Lung microvascular endothelial cell (primary cell): ENCODE data around the gene LNX1. TPM values are rescaled to one million over a fixed set of nuclear protein-coding genes. Genes with fewer than 3 reads are reported as not detected.

Experiments used
- DNase-seq, 2 donors: peaks; one replicate each; pipeline versions ENCODE4 v3.0.0 to v3.0.0-alpha.2; 2010; ENCODE audit warnings: low read depth in 2 of 2
- total RNA-seq: library from RNA; depleted of rRNA; stranded (reverse); fragments of >200 nt; gene quantifications from 2 replicates; pipeline ENCODE4 v1.2.1, GENCODE V29; 2014

LNX1 gene
- total RNA-seq, 1 donor from 2014 or later, result 10.1 TPM

DNA sequence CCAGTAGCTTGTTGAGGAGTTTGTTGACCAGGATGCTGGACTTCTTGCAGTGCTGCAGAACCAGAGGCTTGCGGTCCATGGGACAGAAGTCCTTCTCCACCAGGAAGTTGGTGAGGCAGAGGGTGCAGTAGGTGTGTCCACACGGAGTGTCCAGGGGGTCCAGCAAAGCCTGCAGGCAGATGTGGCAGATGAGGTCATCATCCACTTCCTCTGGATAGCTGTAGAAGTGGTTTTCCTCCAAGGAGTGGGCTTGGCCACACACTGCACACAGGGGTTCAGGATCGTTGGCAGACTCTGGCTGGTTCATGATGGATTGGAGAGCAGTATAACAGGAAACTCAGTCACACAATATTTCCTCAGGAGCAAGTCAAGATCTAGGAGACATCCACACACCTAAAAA is 17.6 kb downstream of the LNX1 start:
- DNase-seq, result peak in 1 of 2 donors; percentile 51

- no peak for DNase-seq
Measured at GRCh38 chr4:53572600-53572994, 18.7 kb downstream of the LNX1 start.

GRCh38 chr4:53571936-53572599 is 19.2 kb downstream of the LNX1 start:
- DNase-seq, result no peak

DNA sequence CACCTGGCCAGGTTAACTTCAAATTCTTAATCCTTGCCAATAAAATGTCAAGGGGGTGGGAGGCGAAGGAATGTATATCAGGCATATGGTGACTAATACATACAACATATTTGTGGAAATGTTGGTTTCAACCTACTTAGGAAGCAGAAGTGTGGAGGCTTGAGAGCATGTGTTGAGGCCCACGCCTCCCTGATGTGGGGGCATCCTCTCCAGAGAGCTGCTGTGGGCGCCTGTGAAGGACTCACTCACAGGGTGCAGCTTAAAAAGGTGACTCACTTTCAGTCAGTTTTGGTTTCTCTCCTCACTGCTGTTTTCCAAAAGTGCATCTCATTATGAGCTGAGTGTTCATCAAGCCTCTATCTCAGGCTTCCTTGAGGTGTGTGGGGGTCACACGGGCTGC is 27.5 kb downstream of the LNX1 start:
- DNase-seq, result no peak

GRCh38 chr4:53562409-53562808 is 28.9 kb downstream of the LNX1 start:
- no peak for DNase-seq

DNA sequence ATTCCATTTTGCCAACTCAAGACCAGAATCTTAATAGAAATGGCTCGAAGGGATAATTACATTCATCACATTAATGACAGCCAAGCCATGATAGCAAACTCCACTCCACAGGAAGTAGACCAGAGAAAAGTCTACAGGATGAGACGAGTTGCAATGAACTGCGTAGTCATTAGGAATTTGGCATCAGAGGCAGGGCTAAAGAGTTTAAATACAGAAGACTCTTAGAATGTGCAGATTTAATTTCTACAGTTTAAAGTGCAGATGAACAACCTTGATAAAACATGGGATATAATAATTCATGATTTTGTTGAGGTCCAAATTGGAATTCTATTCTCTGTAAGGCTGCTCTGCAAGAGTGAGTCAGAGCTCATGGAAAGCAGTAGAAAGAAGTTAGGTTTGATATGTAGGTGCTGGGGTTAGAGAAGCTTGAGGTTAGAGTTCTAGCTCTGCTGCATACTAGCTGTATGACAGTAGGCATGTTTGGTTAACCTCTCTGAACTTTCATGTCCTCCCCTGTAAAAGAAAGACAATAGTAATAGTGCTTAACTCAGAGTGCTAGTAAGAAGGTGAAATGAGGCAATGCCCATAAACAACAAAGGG is 32.2 kb downstream of the LNX1 start:
- DNase-seq, result peak; percentile 19 to 50

GRCh38 chr4:53558065-53558801 is 33.1 kb downstream of the LNX1 start:
- DNase-seq, result peak; percentile 85 to 92

GRCh38 chr4:53557669-53558064 is 33.6 kb downstream of the LNX1 start:
- peak; percentile 11 to 58 for DNase-seq

DNA sequence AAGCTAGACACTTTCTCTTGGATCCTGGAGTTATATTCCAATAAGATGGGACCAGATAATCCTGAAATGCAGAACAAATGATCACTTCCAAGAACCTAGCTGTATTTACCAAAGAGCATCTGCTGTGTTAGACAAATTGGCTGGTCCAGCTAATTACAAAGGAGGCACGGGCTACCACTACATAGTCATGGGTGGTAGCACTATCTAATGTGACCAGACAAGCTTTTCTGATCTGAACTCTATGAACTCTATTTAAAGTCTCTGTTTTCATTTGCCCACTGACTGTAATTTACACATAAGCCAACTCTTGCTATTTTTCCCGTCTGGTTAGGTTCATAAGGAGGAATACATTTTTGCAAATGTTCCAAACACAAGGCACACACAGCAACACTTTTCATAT is 34.6 kb downstream of the LNX1 start:
- DNase-seq, result no peak

GRCh38 chr4:53553486-53554210 is 37.6 kb downstream of the LNX1 start:
- DNase-seq, result no peak

DNA sequence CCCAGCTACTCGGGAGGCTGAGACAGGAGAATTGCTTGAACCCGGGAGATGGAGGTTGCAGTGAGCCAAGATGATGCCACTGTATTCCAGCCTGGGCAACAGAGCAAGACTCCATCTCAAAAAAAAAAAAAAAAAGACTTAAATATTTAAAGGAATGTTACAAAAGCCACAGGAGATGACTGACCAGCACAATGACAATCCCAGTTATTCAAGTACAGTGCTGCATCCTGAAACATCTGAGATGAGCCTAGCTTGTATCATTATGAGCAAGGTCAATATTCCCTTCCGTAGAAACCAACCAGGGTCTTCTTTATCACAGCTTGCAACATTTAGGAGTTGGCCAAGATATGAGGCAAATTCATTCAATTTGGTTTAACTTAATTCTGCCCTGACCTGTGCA is 38.6 kb downstream of the LNX1 start:
- no peak for DNase-seq

GRCh38 chr4:53551958-53552357 is 39.3 kb downstream of the LNX1 start:
- peak; percentile 60 to 96 for DNase-seq

DNA sequence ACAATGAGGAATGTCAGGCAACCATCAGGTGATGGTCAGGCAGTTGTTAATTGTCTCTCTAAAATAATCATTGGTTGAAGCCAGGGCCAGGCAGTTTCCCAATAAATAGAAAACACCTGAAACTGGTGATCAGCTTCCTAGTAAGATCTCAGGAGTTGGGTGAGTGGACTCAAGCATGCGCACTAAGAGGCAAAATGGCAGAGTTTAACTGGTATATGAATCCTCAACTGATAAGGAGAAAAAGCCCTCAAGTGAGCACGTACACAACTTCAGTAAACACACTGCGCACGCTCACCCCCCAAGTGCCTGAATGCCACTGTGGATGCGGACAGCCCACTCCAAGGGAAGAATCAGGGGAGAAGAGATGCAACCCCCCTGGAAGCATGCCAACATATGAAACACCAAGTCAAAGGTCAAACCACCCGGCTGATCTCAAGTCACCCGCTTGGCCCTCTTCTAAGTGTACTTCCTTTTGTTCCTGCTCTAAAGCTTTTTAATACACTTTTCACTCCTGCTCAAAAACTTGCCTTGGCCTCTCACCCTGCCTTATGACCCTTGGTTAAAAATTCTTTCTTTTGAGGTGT is 39.9 kb downstream of the LNX1 start:
- DNase-seq, result no peak

GRCh38 chr4:53548662-53549061 is 42.6 kb downstream of the LNX1 start:
- no peak for DNase-seq

GRCh38 chr4:53547983-53548382 is 43.3 kb downstream of the LNX1 start:
- peak in 1 of 2 donors; percentile 78 for DNase-seq

- no peak for DNase-seq
Measured at GRCh38 chr4:53545942-53546581, 45.2 kb downstream of the LNX1 start.

GRCh38 chr4:53545273-53545672 is 46.0 kb downstream of the LNX1 start:
- DNase-seq, result no peak

GRCh38 chr4:53543561-53543960 is 47.7 kb downstream of the LNX1 start:
- no peak for DNase-seq

GRCh38 chr4:53541577-53542206 is 49.6 kb downstream of the LNX1 start:
- peak; percentile 78 to 85 for DNase-seq

GRCh38 chr4:53538756-53539155 is 52.5 kb downstream of the LNX1 start:
- DNase-seq, result no peak

DNA sequence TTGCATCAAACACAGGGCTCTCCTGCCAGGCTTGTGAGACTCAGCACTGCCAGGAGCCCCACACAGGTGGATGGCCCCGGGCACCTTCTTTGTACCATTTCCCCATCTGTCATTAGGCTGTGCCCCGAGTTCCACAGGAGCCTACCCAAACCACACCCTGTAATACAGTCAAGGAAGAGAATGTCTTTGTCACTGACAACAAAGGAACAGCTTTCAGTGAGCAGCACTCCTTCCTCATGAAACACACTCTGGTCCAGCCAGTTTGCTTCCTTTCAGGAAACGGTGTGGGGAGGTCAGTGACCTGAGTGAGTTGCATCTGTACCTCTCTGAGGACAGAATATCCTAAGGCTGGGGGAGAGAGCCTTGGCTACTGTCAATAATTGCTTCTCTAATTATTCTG is 53.7 kb downstream of the LNX1 start:
- DNase-seq, result peak; percentile 52 to 80
